Kidney epithelial cell (primary cell): ENCODE measurements around the gene UNK. TPM values are rescaled to one million over a fixed set of nuclear protein-coding genes. Genes with fewer than 3 reads are reported as not detected.

Experiments
- DNase-seq: peaks from one replicate; pipeline ENCODE4 v3.0.0-alpha.2; 2010; ENCODE audit warnings: low read depth
- H3K27me3 ChIP-seq: 2 replicates; pipeline ENCODE4 v1.6.0; 2011; ENCODE audit warnings: low read length; ENCODE audit not compliant: control insufficient read depth, insufficient read depth
- H3K36me3 ChIP-seq: 2 replicates; pipeline ENCODE4 v1.5.1; 2011; ENCODE audit warnings: low read length; ENCODE audit not compliant: control insufficient read depth, insufficient read depth
- H3K4me3 ChIP-seq: 2 replicates; pipeline ENCODE4 v1.5.1; 2011; ENCODE audit warnings: low read depth, mild to moderate bottlenecking, control low read depth, low read length
- total RNA-seq: library from RNA; depleted of rRNA; stranded (reverse); fragments of >200 nt; gene quantifications from 2 replicates; pipeline ENCODE4 v1.2.3, GENCODE V29; 2015
- TF ChIP-seq, protein P1 (sequence below): IDR thresholded peaks from 2 replicates; pipeline ENCODE4 v1.5.1; 2011; ENCODE audit warnings: mild to moderate bottlenecking, moderate library complexity, low read length, control low read depth, inconsistent platforms; ENCODE audit not compliant: insufficient read depth, poor library complexity, severe bottlenecking

The UNK gene
- total RNA-seq, 1 donor from 2014 or later: 18.6 TPM

DNA sequence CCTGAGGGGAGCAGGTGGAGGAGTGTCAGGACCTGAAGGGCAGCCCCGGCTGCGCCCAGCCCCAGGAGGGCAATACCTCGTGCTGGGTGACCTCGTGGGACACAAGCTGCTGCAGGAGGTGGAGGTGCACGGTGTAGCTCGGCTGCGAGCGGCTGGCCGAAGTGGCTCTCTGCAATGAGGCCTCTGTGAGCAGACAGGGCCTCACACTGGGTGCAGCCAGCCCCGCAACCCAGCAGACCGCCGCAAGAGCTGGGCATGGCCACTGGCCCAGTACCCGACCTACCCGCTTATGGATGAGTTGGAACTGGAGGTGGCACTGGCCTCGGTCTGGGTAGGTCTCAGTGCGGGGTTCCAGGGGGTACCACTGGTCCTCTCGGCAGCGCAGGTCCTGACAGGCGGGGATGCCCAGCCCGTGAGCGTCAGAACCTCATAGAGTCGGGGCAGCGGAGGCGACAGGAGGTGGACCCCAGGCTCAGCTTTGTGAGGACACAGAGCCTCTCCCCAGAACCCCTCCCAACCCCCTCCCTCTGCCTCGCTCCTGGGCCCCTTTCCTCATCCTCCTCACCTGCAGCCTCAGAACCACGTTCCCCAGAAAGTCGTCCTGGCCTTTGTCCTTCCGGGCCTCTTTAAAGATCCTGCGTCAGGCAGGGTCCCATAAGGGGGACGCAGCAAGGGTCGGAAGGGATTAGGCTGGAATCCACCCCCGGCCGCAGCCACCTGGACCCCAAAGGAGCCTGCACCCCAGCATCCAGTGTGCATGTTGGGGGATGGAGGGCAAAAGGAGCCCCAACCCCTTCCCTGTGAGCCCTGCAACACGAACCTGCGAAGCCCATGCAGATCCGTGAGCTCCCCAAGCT is 55.6 kb downstream of the UNK start:
- TF ChIP-seq, protein P1, sequence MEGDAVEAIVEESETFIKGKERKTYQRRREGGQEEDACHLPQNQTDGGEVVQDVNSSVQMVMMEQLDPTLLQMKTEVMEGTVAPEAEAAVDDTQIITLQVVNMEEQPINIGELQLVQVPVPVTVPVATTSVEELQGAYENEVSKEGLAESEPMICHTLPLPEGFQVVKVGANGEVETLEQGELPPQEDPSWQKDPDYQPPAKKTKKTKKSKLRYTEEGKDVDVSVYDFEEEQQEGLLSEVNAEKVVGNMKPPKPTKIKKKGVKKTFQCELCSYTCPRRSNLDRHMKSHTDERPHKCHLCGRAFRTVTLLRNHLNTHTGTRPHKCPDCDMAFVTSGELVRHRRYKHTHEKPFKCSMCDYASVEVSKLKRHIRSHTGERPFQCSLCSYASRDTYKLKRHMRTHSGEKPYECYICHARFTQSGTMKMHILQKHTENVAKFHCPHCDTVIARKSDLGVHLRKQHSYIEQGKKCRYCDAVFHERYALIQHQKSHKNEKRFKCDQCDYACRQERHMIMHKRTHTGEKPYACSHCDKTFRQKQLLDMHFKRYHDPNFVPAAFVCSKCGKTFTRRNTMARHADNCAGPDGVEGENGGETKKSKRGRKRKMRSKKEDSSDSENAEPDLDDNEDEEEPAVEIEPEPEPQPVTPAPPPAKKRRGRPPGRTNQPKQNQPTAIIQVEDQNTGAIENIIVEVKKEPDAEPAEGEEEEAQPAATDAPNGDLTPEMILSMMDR: no peak
- Histone ChIP-seq H3K4me3 (no peak overlapping the region), H3K36me3 (no peaks in the 10 kb centered on the region), H3K27me3 (no peaks in the 10 kb centered on the region)
- no peak for DNase-seq

- TF ChIP-seq, protein P1: no peak
- no peaks in the 10 kb centered on the region for H3K27me3 ChIP-seq
- no peaks in the 10 kb centered on the region for H3K36me3 ChIP-seq
- DNase-seq: no peak
- H3K4me3 ChIP-seq: no peak overlapping the region
Measured at GRCh38 chr17:75840799-75841164, 56.2 kb downstream of the UNK start.

DNA sequence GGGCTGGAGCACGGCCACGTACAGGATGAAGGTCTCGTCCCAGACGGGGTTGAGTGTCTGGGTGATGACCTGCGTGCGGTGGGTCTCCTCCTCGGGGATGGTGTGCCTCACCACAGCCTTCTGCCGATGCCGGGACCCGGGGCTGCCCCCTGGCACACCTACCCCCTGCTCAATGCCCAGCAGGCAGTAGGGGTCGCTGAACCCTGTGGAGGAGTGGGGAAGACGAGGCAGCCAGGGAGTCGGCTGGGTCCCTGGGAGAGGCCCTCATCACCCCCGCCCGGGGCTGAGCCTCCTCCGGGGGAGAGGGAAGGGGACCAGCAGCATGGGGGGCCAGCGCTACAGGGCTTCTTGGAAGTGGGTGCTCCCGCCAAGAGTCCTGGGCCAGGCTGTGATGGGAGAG is 57.8 kb downstream of the UNK start:
- Histone ChIP-seq H3K36me3 (no peaks in the 10 kb centered on the region), H3K27me3 (no peaks in the 10 kb centered on the region), H3K4me3 (no peak overlapping the region)
- TF ChIP-seq, protein P1: no peak
- DNase-seq: no peak

GRCh38 chr17:75842963-75843576 is 58.5 kb downstream of the UNK start:
- Histone ChIP-seq H3K4me3 (no peak overlapping the region), H3K27me3 (no peaks in the 10 kb centered on the region), H3K36me3 (peaks cover 1% of the 10 kb centered on the region)
- TF ChIP-seq, protein P1: no peak
- no peak for DNase-seq

DNA sequence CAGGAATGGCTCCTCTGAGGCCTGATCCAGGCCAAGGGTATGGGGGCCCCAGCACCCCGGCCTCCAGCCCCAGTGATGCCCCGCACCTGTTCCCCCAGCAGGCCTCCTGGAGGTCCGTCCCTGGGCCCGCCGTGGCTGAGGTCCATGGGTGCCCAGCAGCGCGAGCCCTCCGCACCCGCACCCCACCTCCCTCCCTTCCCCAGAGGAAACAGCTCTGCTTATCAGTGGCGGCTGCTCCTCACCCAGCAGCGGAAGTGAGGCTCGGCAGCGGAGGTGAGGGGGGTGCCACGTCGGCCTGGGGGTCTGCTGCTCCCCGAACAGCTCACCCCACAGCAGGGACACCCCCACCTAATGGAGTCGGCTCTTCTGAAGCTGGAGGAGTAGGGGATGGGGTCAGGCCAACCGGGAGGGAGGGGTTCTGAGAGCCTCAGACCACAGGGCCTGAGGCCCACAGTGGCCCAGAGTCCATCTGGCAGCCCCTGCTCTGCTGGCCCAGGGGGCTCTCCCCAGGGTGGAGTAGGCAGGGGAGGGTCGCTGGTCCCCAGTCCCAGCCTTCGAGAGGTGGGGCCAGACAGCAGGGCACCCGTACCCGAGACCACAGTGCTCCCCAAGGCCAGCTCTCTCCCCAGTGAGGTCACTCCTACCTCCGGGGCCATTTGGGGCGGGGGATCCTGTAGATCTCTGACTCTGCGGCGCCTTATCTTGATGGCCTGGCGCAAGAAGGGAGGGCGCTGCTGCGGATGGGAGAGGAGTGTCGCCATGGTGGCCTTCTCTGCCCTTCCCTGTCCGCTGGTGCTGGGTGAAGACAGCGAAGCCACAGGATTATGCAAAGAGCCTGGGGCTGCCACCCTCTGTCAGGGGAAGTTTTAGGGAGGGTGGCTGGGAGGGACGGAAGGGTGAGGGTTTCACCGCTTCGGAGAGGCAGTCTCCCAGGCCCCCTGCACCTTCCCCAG is 59.2 kb downstream of the UNK start, which contains the start of gene UNC13D:
Gene UNC13D, minus strand, starts transcription at position 828 of the 953 bp plus-strand sequence. Its CDS starts 67 bp downstream, at position 761.
- no peak for DNase-seq
- H3K27me3 ChIP-seq: no peaks in the 10 kb centered on the region
- H3K36me3 ChIP-seq: peaks cover 2% of the 10 kb centered on the region
- TF ChIP-seq, protein P1: no peak
- H3K4me3 ChIP-seq: no peak within 1 kb of the TSS
